Neural progenitor cell (in vitro differentiated cells): Measurements from ENCODE around the gene GREB1L. TPM values are rescaled to one million over a fixed set of nuclear protein-coding genes. Genes with fewer than 3 reads are reported as not detected.
A peak's percentile ranks its signal among the peaks of the same experiment; 100 is the strongest.

ENCODE experiments used
- DNase-seq: peaks from one replicate; pipeline ENCODE4 v3.0.0-alpha.2; 2016; ENCODE audit warnings: low spot score
- H2AFZ ChIP-seq: fragments of 200-600 bp; sonication (generic); replicated peaks from 2 replicates; pipeline ENCODE4 v1.6.1; 2016; ENCODE audit warnings: antibody characterized with exemption
- H3F3A ChIP-seq: fragments of 200-600 bp; sonication (generic); 2 replicates; pipeline ENCODE4 v1.6.1; 2016; ENCODE audit warnings: antibody characterized with exemption, low read depth
- H3K27ac ChIP-seq: fragments of 200-600 bp; sonication (generic); 2 replicates; pipeline ENCODE4 v1.5.1; 2016; ENCODE audit warnings: mild to moderate bottlenecking
- H3K27me3 ChIP-seq: fragments of 200-600 bp; sonication (generic); 2 replicates; pipeline ENCODE4 v1.6.1; 2016; ENCODE audit warnings: mild to moderate bottlenecking, moderate library complexity
- H3K36me3 ChIP-seq: fragments of 200-600 bp; sonication (generic); 2 replicates; pipeline ENCODE4 v1.5.1; 2016
- H3K4me1 ChIP-seq: fragments of 200-600 bp; sonication (generic); 2 replicates; pipeline ENCODE4 v1.6.1; 2016; ENCODE audit warnings: mixed run types
- H3K4me2 ChIP-seq: fragments of 200-600 bp; sonication (generic); 2 replicates; pipeline ENCODE4 v1.6.1; 2016
- H3K4me3 ChIP-seq: fragments of 200-600 bp; sonication (generic); 2 replicates; pipeline ENCODE4 v1.5.1; 2016
- H3K79me2 ChIP-seq: fragments of 200-600 bp; sonication (generic); 2 replicates; pipeline ENCODE4 v1.6.1; 2016; ENCODE audit warnings: low read depth
- H3K9ac ChIP-seq: fragments of 200-600 bp; sonication (generic); 2 replicates; pipeline ENCODE4 v1.6.1; 2016
- H3K9me3 ChIP-seq: fragments of 200-600 bp; sonication (generic); 2 replicates; pipeline ENCODE4 v1.5.1; 2016; ENCODE audit warnings: low read depth
- H4K20me1 ChIP-seq: fragments of 200-600 bp; sonication (generic); 2 replicates; pipeline ENCODE4 v1.6.1; 2016; ENCODE audit warnings: low read depth
- H3K27ac Mint-ChIP-seq: 3 replicates; pipeline ENCODE4 v1.8.0; 2021; ENCODE audit warnings: mixed read lengths
- H3K27me3 Mint-ChIP-seq: 2 replicates; pipeline ENCODE4 v1.8.0; 2022; ENCODE audit warnings: low read depth, mild to moderate bottlenecking, inconsistent platforms, moderate library complexity, mixed read lengths; ENCODE audit not compliant: insufficient read depth
- H3K36me3 Mint-ChIP-seq: 3 replicates; pipeline ENCODE4 v1.8.0; 2021; ENCODE audit warnings: mixed read lengths
- H3K4me1 Mint-ChIP-seq: 3 replicates; pipeline ENCODE4 v1.8.0; 2021; ENCODE audit warnings: mixed read lengths
- H3K4me3 Mint-ChIP-seq: 3 replicates; pipeline ENCODE4 v1.8.0; 2021; ENCODE audit warnings: mild to moderate bottlenecking, moderate library complexity, mixed read lengths
- H3K9me3 Mint-ChIP-seq: 3 replicates; pipeline ENCODE4 v1.8.0; 2020; ENCODE audit warnings: mixed read lengths
- EZH2 ChIP-seq: fragments of 200-600 bp; sonication (generic); IDR thresholded peaks from 2 replicates; pipeline ENCODE4 v1.6.1; 2017; ENCODE audit warnings: antibody characterized with exemption, mild to moderate bottlenecking, moderate library complexity
- EZH2phosphoT487 ChIP-seq: fragments of 200-600 bp; sonication (generic); IDR thresholded peaks from 2 replicates; pipeline ENCODE4 v1.6.1; 2017; ENCODE audit warnings: antibody characterized with exemption
- total RNA-seq: library from RNA; depleted of rRNA; stranded (reverse); fragments of >200 nt; gene quantifications from 2 replicates; pipeline ENCODE4 v1.2.3, GENCODE V29; 2015; ENCODE audit warnings: low replicate concordance
- TF ChIP-seq, protein P1 (sequence below): fragments of 200-600 bp; sonication (generic); IDR thresholded peaks from 2 replicates; pipeline ENCODE4 v1.5.1; 2017; ENCODE audit warnings: antibody characterized with exemption, mild to moderate bottlenecking

The GREB1L gene
- total RNA-seq, 1 donor from 2014 or later = 278 TPM

DNA sequence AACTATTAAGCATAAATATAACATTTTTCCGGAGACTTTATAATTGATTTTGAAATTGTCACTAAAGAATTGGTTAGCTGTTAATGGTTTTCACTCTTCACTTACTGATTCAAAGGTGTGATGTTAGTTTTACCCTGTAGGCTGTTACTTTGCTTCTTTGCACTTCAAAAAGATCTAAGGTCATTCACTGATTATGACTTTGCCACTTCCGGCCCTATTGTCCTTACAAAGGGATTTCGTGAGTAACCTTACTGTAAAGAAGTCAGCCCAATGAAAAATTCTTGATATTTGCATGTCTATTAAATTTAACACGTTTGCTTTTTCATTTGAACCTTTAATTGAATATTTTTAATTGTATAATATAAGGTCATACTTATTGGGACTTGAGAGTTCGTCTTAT lies 61.4 kb downstream of the GREB1L start:
- no peak for TF ChIP-seq EZH2
- TF ChIP-seq EZH2phosphoT487 = no peak
- TF ChIP-seq, protein P1, sequence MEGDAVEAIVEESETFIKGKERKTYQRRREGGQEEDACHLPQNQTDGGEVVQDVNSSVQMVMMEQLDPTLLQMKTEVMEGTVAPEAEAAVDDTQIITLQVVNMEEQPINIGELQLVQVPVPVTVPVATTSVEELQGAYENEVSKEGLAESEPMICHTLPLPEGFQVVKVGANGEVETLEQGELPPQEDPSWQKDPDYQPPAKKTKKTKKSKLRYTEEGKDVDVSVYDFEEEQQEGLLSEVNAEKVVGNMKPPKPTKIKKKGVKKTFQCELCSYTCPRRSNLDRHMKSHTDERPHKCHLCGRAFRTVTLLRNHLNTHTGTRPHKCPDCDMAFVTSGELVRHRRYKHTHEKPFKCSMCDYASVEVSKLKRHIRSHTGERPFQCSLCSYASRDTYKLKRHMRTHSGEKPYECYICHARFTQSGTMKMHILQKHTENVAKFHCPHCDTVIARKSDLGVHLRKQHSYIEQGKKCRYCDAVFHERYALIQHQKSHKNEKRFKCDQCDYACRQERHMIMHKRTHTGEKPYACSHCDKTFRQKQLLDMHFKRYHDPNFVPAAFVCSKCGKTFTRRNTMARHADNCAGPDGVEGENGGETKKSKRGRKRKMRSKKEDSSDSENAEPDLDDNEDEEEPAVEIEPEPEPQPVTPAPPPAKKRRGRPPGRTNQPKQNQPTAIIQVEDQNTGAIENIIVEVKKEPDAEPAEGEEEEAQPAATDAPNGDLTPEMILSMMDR = no peak
- H3K4me3 Mint-ChIP-seq = no peak overlapping the region
- H3K9me3 Mint-ChIP-seq = no peaks in the 10 kb centered on the region
- DNase-seq = no peak
- Histone ChIP-seq H3K9ac (no peak overlapping the region), H3F3A (peaks cover 54% of the 10 kb centered on the region), H3K36me3 (no peaks in the 10 kb centered on the region), H3K4me1 (peaks cover 96% of the 10 kb centered on the region), H3K27me3 (no peaks in the 10 kb centered on the region), H2AFZ (no peak overlapping the region), H4K20me1 (peaks cover 100% of the 10 kb centered on the region), H3K4me3 (no peak overlapping the region), H3K9me3 (no peaks in the 10 kb centered on the region), H3K27ac (no peak overlapping the region), H3K79me2 (peaks cover 100% of the 10 kb centered on the region), H3K4me2 (peak overlapping the region; percentile 28)
- H3K36me3 Mint-ChIP-seq = peaks cover 20% of the 10 kb centered on the region
- H3K27me3 Mint-ChIP-seq = peaks cover 2% of the 10 kb centered on the region
- peaks cover 54% of the 10 kb centered on the region for H3K4me1 Mint-ChIP-seq
- no peak overlapping the region for H3K27ac Mint-ChIP-seq

DNA sequence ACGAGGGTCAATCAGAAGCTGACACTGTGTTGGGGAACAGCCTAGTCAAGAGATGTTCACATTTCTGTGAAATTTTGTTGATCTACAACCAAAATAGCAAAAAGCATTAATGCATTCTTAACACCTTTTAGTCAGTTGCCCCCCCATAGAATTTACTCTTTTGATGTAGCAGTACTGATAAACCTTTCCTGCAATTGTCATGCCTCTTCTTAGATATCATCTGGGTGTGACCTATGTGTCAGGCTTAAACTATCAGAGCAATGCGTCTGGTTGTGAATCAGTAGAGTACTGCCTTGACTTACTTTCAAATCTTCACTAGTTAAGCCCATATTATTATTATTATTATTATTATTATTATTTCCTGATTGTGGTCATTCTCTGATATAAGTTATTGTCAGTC lies 61.9 kb downstream of the GREB1L start:
- TF ChIP-seq, protein P1 = no peak
- TF ChIP-seq EZH2 (no peak), EZH2phosphoT487 (no peak)

DNA sequence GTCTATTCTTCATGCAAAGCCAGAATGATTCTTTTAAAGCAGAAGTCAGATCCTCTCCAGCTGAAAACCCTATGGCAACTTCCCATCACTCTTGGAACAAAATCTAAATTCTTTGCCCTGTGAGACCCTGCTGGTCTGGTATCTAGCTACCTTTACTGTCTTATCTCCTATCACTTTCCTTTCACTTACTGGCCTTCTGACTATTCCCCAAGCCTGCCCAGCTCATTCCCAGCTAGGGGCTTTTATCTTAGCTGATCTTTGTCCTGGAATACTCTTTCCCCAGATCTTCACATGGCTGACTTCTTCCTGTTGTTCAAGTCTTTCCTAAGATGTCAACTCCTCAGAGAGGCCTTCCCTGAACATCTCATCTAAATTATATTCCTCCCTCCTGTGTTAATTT lies 63.6 kb downstream of the GREB1L start:
- Histone ChIP-seq H3K9me3 (no peaks in the 10 kb centered on the region), H3K27me3 (no peaks in the 10 kb centered on the region), H3K27ac (no peak overlapping the region), H3K79me2 (peaks cover 100% of the 10 kb centered on the region), H3K4me3 (no peak overlapping the region), H3F3A (peaks cover 40% of the 10 kb centered on the region), H2AFZ (no peak overlapping the region), H3K4me1 (peaks cover 75% of the 10 kb centered on the region), H3K9ac (no peak overlapping the region), H3K36me3 (no peaks in the 10 kb centered on the region), H4K20me1 (peaks cover 100% of the 10 kb centered on the region), H3K4me2 (peak overlapping the region; percentile 19)
- Mint-ChIP-seq H3K27ac (no peak overlapping the region), H3K4me3 (no peak overlapping the region), H3K9me3 (no peaks in the 10 kb centered on the region), H3K4me1 (peaks cover 49% of the 10 kb centered on the region), H3K27me3 (peaks cover 2% of the 10 kb centered on the region), H3K36me3 (peaks cover 27% of the 10 kb centered on the region)
- DNase-seq = no peak
- TF ChIP-seq EZH2phosphoT487 (no peak), EZH2 (no peak)
- TF ChIP-seq, protein P1 = no peak

More for the DNA sequence above, 61.9 kb downstream of the GREB1L start:
- no peak overlapping the region for H3K9ac ChIP-seq
- no peaks in the 10 kb centered on the region for H3K36me3 ChIP-seq
- H3K79me2 ChIP-seq = peaks cover 100% of the 10 kb centered on the region
- peaks cover 59% of the 10 kb centered on the region for H3K4me1 Mint-ChIP-seq
- no peak overlapping the region for H3K27ac Mint-ChIP-seq
- H3F3A ChIP-seq = peaks cover 49% of the 10 kb centered on the region
- H2AFZ ChIP-seq = no peak overlapping the region
- peaks cover 2% of the 10 kb centered on the region for H3K27me3 Mint-ChIP-seq
- H3K9me3 Mint-ChIP-seq = no peaks in the 10 kb centered on the region
- H3K4me1 ChIP-seq = peaks cover 92% of the 10 kb centered on the region
- H3K4me3 Mint-ChIP-seq = no peak overlapping the region
- H3K27me3 ChIP-seq = no peaks in the 10 kb centered on the region
- no peak overlapping the region for H3K4me3 ChIP-seq
- H4K20me1 ChIP-seq = peaks cover 100% of the 10 kb centered on the region
- no peak overlapping the region for H3K4me2 ChIP-seq
- peaks cover 24% of the 10 kb centered on the region for H3K36me3 Mint-ChIP-seq
- DNase-seq = no peak
- no peak overlapping the region for H3K27ac ChIP-seq
- H3K9me3 ChIP-seq = no peaks in the 10 kb centered on the region
